Measurements from ENCODE around the gene ALPG.
A peak's percentile ranks its signal among the peaks of the same experiment; 100 is the strongest.
"Not testable (repeated sequence)": the region's sequence is repeated elsewhere in the genome, so short reads cannot be mapped to it uniquely, and the experiment has no call there.

The ALPG gene

GRCh38 chr2:232436381-232437194 lies 29.9 kb downstream of the ALPG start:
- DNase-seq (ENCODE audit: low read depth): no peak
- no peak overlapping the region for H3K4me3 ChIP-seq (ENCODE audit: low read length)
- TF ChIP-seq CTCF (IDR thresholded peaks at IDR 0.05; ENCODE audit: insufficient read depth, low read depth, low read length, missing control alignments): no peak

GRCh38 chr2:232437195-232437571 lies 30.5 kb downstream of the ALPG start:
- no peak for TF ChIP-seq CTCF (IDR thresholded peaks at IDR 0.05; ENCODE audit: insufficient read depth, low read depth, low read length, missing control alignments)
- H3K4me3 ChIP-seq (ENCODE audit: low read length): no peak overlapping the region
- DNase-seq (ENCODE audit: low read depth): no peak

GRCh38 chr2:232438091-232438490 lies 31.4 kb downstream of the ALPG start:
- H3K4me3 ChIP-seq (ENCODE audit: low read length): no peak overlapping the region
- no peak for TF ChIP-seq CTCF (IDR thresholded peaks at IDR 0.05; ENCODE audit: insufficient read depth, low read depth, low read length, missing control alignments)
- DNase-seq (ENCODE audit: low read depth): no peak

- TF ChIP-seq CTCF (IDR thresholded peaks at IDR 0.05; ENCODE audit: insufficient read depth, low read depth, low read length, missing control alignments): peak; percentile 32
Observed at GRCh38 chr2:232438951-232439757, 32.5 kb downstream of the ALPG start.

GRCh38 chr2:232439758-232440135 lies 33.1 kb downstream of the ALPG start:
- peak; percentile 31 for TF ChIP-seq CTCF (IDR thresholded peaks at IDR 0.05; ENCODE audit: insufficient read depth, low read depth, low read length, missing control alignments)
- no peak for DNase-seq (ENCODE audit: low read depth)

More at GRCh38 chr2:232438951-232439757, 32.5 kb downstream of the ALPG start:
- no peak overlapping the region for H3K4me3 ChIP-seq (ENCODE audit: low read length)
- peak; percentile 32 for DNase-seq (ENCODE audit: low read depth)

GRCh38 chr2:232440220-232441018 lies 33.8 kb downstream of the ALPG start:
- H3K4me3 ChIP-seq (ENCODE audit: low read length): not testable (repeated sequence)
- peak; percentile 83 for TF ChIP-seq CTCF (IDR thresholded peaks at IDR 0.05; ENCODE audit: insufficient read depth, low read depth, low read length, missing control alignments)
- peak; percentile 70 for DNase-seq (ENCODE audit: low read depth)

More at GRCh38 chr2:232439758-232440135, 33.1 kb downstream of the ALPG start:
- no peak overlapping the region for H3K4me3 ChIP-seq (ENCODE audit: low read length)

All from epithelial cell of esophagus (primary cell).